Prostate gland (tissue), 2 donors: ENCODE measurements around the gene PODXL2. TPM values are rescaled to one million over a fixed set of nuclear protein-coding genes. Genes with fewer than 3 reads are reported as not detected.

Experiments
- DNase-seq: peaks from one replicate; pipeline ENCODE4 v3.0.0-alpha.2; 2019; ENCODE audit warnings: low spot score
- H3K27ac ChIP-seq, 2 donors: fragments of 200-600 bp; sonication (generic); 2 replicates each; pipeline ENCODE4 v1.5.1; 2017 to 2019
- H3K27me3 ChIP-seq: fragments of 200-600 bp; sonication (generic); replicated peaks from 2 replicates; pipeline ENCODE4 v1.5.1; 2019; ENCODE audit not compliant: insufficient read depth
- H3K36me3 ChIP-seq, 2 donors: fragments of 200-600 bp; sonication (generic); 1 replicate in 1 of 2; 2 replicates in 1 of 2; pipeline versions ENCODE4 v1.5.1 to v1.8.1; 2017 to 2019
- H3K4me1 ChIP-seq: fragments of 200-600 bp; sonication (generic); replicated peaks from 2 replicates; pipeline ENCODE4 v1.5.1; 2019
- H3K4me3 ChIP-seq, 2 donors: fragments of 200-600 bp; sonication (generic); 2 replicates each; pipeline ENCODE4 v1.5.1; 2017 to 2019
- H3K9me3 ChIP-seq: fragments of 200-600 bp; sonication (generic); 2 replicates; pipeline ENCODE4 v1.5.1; 2017
- CTCF ChIP-seq, 4 experiments: fragments of 200-600 bp in 2 of 4; fragments of 450-650 bp in 2 of 4; sonication (generic) in 2 of 4; IDR thresholded peaks; 1 replicate in 3 of 4; 2 replicates in 1 of 4; pipeline ENCODE4 v1.5.1; 2016 to 2019; ENCODE audit warnings: antibody characterized with exemption in 4 of 4, mild to moderate bottlenecking in 2 of 4, moderate library complexity in 2 of 4
- POLR2A ChIP-seq: fragments of 450-650 bp; IDR thresholded peaks from one replicate; pipeline ENCODE4 v1.6.1; 2016; ENCODE audit warnings: antibody characterized with exemption, mild to moderate bottlenecking
- POLR2AphosphoS5 ChIP-seq: sonication (generic); formaldehyde crosslinking; IDR thresholded peaks from one replicate; pipeline ENCODE4 v1.6.1; 2017; ENCODE audit warnings: antibody characterized with exemption
- WGBS: methylation state at CpG from one replicate; pipeline ENCODE4 v1.1.5; 2018; 5-methylcytosine and 5-hydroxymethylcytosine counted together
- intact Hi-C: fragments of 100-400 bp; cut with DNase I; formaldehyde crosslinking; loops from one replicate; pipeline ENCODE4 v1.14.2; 2022
- total RNA-seq, 2 donors: library from RNA; depleted of rRNA; stranded (reverse); fragments of >200 nt; gene quantifications; one replicate each; pipeline ENCODE4 v1.1.0, GENCODE V29; 2016

PODXL2 gene
- total RNA-seq, 2 donors from 2014 or later = 63.9 to 73.7 TPM

GRCh38 chr3:127674790-127675189, 45.8 kb downstream of the PODXL2 start:
- Histone ChIP-seq H3K36me3 (peaks cover 0 to 8% of the 10 kb centered on the region in 2 donors), H3K4me3 (no peak overlapping the region), H3K27ac (no peak overlapping the region), H3K27me3 (no peaks in the 10 kb centered on the region), H3K9me3 (no peaks in the 10 kb centered on the region), H3K4me1 (no peaks in the 10 kb centered on the region)
- WGBS = 86% methylated on average over 8 of the region's 8 CpGs
- TF ChIP-seq CTCF (IDR thresholded peaks at IDR 0.05) (no peak), POLR2A (no peak), POLR2AphosphoS5 (no peak)
- DNase-seq = no peak
- intact Hi-C loops = loop anchor here (10.0 kb wide), 1 partner anchor 380 kb away; the partner anchor contains the start of gene SEC61A1

DNA sequence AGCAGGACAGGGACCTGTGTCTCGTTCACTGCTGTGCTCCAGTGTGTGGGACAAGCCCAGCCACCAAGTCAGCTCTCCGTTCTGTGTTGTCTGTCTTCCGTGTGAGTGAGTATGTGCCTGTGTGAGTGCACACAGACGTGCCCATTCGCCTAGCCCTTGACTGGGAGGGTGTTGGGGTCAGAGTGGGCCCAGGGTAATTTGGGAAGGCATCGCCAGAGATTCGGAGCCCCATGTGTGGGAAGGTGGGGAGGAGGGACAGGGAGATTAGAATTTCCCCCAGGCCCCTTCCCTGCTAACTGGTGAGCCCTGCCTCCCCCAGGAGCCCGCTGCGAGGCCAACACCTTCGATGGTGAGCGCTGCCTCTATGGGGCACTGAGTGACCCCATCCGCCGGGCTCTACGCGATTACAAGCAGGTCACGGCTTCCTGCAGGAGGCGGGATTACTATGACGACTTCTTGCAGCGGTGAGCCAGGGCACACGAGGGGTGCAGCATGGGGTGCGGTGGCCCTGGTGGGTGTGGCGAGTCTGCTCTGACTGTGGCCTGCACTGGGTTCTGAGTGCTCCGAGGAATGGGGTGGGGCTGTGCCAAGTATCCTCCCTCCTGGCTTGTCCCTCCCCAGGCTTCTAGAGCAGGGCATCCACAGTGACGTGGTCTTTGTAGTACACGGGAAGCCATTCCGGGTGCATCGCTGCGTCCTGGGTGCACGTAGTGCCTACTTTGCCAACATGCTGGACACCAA, 46.8 kb downstream of the PODXL2 start:
- Histone ChIP-seq H3K27me3 (no peaks in the 10 kb centered on the region), H3K36me3 (peaks cover 0 to 8% of the 10 kb centered on the region in 2 donors), H3K4me3 (no peak overlapping the region), H3K27ac (no peak overlapping the region), H3K9me3 (no peaks in the 10 kb centered on the region), H3K4me1 (no peaks in the 10 kb centered on the region)
- TF ChIP-seq POLR2A (no peak), POLR2AphosphoS5 (no peak), CTCF (IDR thresholded peaks at IDR 0.05) (no peak)
- 81% methylated on average over 29 of the region's 29 CpGs for WGBS
- no peak for DNase-seq
- intact Hi-C loops = loop anchor here (10.0 kb wide), 1 partner anchor 379 kb away; the partner anchor contains the start of gene SEC61A1

GRCh38 chr3:127676456-127676855, 47.5 kb downstream of the PODXL2 start:
- H3K9me3 ChIP-seq = no peaks in the 10 kb centered on the region
- intact Hi-C loops = loop anchor here (10.0 kb wide), 1 partner anchor 378 kb away; the partner anchor contains the start of gene SEC61A1
- 74% methylated on average over 3 of the region's 4 CpGs for WGBS

DNA sequence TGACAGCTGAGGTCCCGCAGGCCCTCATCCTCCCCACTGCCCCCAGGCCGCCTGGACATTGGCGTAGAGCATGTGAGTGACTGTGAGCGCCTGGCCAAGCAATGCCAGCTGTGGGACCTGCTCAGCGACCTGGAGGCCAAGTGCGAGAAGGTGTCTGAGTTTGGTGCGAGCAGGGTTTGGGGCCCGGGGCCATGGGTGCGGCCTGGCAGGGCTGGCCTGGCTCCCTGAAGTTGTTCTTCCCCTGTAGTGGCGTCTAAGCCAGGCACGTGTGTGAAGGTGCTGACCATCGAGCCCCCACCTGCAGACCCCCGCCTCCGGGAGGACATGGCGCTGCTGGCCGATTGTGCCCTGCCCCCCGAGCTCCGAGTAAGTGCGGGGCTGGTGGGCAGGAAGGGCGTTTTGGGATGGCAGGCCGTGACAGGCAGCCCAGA, 48.0 kb downstream of the PODXL2 start:
- Histone ChIP-seq H3K27ac (no peak overlapping the region), H3K27me3 (no peaks in the 10 kb centered on the region), H3K4me3 (no peak overlapping the region), H3K36me3 (peaks cover 0 to 8% of the 10 kb centered on the region in 2 donors), H3K4me1 (no peaks in the 10 kb centered on the region), H3K9me3 (no peaks in the 10 kb centered on the region)
- no peak for TF ChIP-seq POLR2A
- TF ChIP-seq CTCF (IDR thresholded peaks at IDR 0.05) = no peak
- no peak for TF ChIP-seq POLR2AphosphoS5
- WGBS = 89% methylated on average over 21 of the region's 21 CpGs
- no peak for DNase-seq
- intact Hi-C loops = loop anchor here (10.0 kb wide), 1 partner anchor 378 kb away; the partner anchor contains the start of gene SEC61A1

More at GRCh38 chr3:127676456-127676855, 47.5 kb downstream of the PODXL2 start:
- DNase-seq = no peak
- H3K4me3 ChIP-seq = no peak overlapping the region
- TF ChIP-seq POLR2A (no peak), CTCF (IDR thresholded peaks at IDR 0.05) (no peak), POLR2AphosphoS5 (no peak)
- peaks cover 0 to 8% of the 10 kb centered on the region in 2 donors for H3K36me3 ChIP-seq
- no peaks in the 10 kb centered on the region for H3K4me1 ChIP-seq
- no peak overlapping the region for H3K27ac ChIP-seq
- H3K27me3 ChIP-seq = no peaks in the 10 kb centered on the region
